Measurements from ENCODE around the gene TMUB1. TPM values are rescaled to one million over a fixed set of nuclear protein-coding genes. Genes with fewer than 3 reads are reported as not detected.
A peak's percentile ranks its signal among the peaks of the same experiment; 100 is the strongest.

TMUB1 gene
- total and polyA plus RNA-seq, 9 of the 15 experiments (the other 6 are each of a cell fraction or from before 2014, with no cell fraction given): 0.14 to 241 (median 74.1) TPM

DNA sequence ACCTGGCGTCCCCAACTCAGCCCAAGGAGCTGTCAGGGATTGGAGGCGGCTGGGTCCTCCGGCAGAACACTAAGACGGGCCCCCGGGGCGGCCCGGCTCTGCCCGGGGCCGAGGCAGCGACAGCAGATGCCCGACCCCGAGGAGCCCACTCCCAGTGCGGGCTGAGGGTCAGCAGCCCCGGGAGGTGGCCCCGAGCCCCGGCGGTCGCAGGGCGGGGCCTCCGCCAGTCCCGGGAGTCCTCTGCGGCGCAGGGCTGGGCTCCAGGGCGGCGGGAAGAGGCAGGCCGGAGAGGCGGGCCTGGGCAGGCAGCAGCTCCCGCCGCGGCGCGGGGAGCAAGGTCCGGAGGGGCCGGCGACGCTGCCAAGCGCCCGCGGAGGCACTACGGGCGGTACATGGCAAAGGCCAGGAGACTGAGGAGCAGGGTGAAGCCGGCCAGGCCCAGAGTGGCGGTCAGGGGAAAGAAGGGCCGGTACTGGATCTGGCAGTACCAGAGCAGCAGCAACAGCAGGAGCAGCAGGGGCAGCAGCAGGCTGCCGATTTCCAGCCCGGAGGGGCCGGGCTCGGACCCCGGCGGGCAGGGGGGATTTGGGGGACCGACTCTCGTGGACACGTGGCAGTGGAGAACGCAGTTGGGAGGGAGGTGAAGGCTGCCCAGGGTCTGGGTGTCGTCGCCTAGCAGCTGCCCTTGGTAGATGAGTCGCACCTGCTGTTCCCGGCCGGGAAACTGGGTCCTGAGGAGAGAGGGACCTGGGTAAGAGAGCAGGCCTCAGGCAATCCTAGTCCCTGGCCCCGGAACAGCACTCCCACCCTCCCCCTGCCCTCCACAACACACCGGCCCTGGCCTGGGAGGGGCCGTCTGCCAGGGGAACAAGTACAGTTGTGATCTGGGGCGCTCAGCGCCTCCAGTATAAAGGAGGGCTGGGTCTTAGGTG is 1.9 kb downstream of the TMUB1 start (continued):
- TF ChIP-seq MLX (CRISPR knock-in tag; conservative IDR thresholded peaks at IDR 0.05) (peak; percentile 52 to 63; a peak in 1 of 4 replicates), ZBTB17 (CRISPR knock-in tag; IDR thresholded peaks at IDR 0.05) (no peak), USF1 (CRISPR knock-in tag; IDR thresholded peaks at IDR 0.05) (no peak), ZNF197 (CRISPR knock-in tag; IDR thresholded peaks at IDR 0.05; ENCODE audit: low read depth) (peak; percentile 53), JUND (IDR thresholded peaks at IDR 0.05; ENCODE audit: borderline replicate concordance, low read depth, low read length) (no peak), JUND (tag; IDR thresholded peaks at IDR 0.05; ENCODE audit: borderline replicate concordance, low read depth, low read length) (no peak), CBX5 (IDR thresholded peaks at IDR 0.05; ENCODE audit: borderline replicate concordance, low read depth) (no peak), CTBP1 (IDR thresholded peaks at IDR 0.05; ENCODE audit: borderline replicate concordance) (no peak), ZNF764 (CRISPR knock-in tag; IDR thresholded peaks at IDR 0.05; ENCODE audit: low read depth) (0 out of 2 replicates have a peak, but pooled peaks have one; percentile 1), RBBP5 (IDR thresholded peaks at IDR 0.05; ENCODE audit: borderline replicate concordance, insufficient read depth, low read length, poor library complexity, severe bottlenecking) (peak; percentile 17), SP2 (IDR thresholded peaks at IDR 0.05; ENCODE audit: extremely low read depth, low read depth, low read length, poor library complexity, severe bottlenecking) (no peak), TCFL5 (CRISPR knock-in tag; conservative IDR thresholded peaks at IDR 0.05) (no peak), CCNT2 (IDR thresholded peaks at IDR 0.05; ENCODE audit: borderline replicate concordance, extremely low read depth, insufficient read length, low read depth, low read length) (no peak), ATF2 (CRISPR knock-in tag; IDR thresholded peaks at IDR 0.05) (no peak), NCOA1 (IDR thresholded peaks at IDR 0.05; ENCODE audit: low read depth) (no peak), NCOA2 (IDR thresholded peaks at IDR 0.05; ENCODE audit: partially characterized antibody in 2 of 2) (no peak), THRA (IDR thresholded peaks at IDR 0.05) (no peak)
- TF ChIP-seq, protein P1, sequence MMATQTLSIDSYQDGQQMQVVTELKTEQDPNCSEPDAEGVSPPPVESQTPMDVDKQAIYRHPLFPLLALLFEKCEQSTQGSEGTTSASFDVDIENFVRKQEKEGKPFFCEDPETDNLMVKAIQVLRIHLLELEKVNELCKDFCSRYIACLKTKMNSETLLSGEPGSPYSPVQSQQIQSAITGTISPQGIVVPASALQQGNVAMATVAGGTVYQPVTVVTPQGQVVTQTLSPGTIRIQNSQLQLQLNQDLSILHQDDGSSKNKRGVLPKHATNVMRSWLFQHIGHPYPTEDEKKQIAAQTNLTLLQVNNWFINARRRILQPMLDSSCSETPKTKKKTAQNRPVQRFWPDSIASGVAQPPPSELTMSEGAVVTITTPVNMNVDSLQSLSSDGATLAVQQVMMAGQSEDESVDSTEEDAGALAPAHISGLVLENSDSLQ (IDR thresholded peaks at IDR 0.05): no peak
- TF ChIP-seq, protein P2, sequence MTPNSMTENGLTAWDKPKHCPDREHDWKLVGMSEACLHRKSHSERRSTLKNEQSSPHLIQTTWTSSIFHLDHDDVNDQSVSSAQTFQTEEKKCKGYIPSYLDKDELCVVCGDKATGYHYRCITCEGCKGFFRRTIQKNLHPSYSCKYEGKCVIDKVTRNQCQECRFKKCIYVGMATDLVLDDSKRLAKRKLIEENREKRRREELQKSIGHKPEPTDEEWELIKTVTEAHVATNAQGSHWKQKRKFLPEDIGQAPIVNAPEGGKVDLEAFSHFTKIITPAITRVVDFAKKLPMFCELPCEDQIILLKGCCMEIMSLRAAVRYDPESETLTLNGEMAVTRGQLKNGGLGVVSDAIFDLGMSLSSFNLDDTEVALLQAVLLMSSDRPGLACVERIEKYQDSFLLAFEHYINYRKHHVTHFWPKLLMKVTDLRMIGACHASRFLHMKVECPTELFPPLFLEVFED (CRISPR knock-in tag; conservative IDR thresholded peaks at IDR 0.05): 0 out of 2 replicates have a peak, but pooled peaks have one; percentile 49

Measured in K562 (cell line).